Activated CD4-positive, alpha-beta T cell treated with anti-CD3 and anti-CD28 coated beads for 4 hours (primary cell): ENCODE results near the gene PARP12.

Experiments
- DNase-seq, 2 donors: peaks; one replicate each; pipeline ENCODE4 v3.0.0-alpha.2; 2020

PARP12 gene

DNA sequence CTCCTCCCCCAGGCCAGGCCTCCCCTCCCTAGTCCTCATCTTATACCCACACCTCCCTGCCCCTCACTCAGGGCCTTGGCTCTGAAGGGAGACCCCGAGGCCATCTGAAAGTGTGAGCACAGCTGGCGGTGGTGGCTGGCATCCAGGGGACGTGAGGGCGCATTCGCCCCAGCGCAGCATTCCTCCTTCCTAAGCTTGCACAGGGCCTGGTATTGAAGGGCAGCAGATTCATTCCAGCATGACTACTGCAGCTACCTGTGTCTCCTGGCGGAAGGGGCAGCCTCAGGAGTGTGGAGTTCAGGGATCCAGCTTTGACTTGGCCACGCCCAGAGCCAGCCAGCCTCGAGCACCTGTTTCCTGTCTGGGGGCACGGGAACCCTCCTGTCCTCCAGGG is 72.6 kb downstream of the PARP12 start:
- DNase-seq, result no peak

DNA sequence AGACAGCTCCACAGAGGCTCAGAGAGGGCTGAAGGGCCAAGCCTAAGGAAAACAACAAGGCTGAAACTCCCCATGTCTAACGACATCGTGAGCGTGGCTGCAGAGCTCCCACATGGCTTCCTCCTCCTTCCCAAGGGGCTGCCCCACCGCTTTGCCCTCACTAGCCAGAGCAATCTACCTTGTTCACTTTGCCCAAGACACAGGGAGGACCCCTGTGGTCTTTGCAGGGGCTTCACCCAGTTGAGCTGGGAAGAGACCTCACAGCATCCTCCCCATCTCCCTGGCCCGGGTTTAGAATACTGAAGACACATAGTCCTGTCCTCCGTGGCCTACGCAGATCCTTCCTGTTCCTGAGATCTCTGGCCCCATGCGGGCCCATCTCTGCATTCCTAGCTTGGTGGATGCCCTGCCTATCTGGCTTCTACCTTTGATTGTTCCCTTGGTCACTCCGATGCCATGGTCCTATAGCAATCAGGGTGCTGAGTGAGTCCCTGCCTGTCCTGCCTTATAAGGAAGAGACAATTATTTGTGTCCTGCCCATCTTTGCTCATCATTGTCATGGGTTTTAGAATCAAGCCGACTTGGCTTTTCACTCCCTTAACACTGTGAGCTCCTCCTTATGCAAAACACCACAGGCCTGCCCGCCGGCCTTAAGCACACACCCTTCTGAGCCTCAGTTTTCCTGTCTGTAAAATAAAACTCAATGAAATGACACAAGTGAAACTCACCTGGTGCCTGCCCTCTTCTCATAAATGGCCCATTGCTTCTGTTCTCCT is 73.2 kb downstream of the PARP12 start:
- DNase-seq, result no peak

DNA sequence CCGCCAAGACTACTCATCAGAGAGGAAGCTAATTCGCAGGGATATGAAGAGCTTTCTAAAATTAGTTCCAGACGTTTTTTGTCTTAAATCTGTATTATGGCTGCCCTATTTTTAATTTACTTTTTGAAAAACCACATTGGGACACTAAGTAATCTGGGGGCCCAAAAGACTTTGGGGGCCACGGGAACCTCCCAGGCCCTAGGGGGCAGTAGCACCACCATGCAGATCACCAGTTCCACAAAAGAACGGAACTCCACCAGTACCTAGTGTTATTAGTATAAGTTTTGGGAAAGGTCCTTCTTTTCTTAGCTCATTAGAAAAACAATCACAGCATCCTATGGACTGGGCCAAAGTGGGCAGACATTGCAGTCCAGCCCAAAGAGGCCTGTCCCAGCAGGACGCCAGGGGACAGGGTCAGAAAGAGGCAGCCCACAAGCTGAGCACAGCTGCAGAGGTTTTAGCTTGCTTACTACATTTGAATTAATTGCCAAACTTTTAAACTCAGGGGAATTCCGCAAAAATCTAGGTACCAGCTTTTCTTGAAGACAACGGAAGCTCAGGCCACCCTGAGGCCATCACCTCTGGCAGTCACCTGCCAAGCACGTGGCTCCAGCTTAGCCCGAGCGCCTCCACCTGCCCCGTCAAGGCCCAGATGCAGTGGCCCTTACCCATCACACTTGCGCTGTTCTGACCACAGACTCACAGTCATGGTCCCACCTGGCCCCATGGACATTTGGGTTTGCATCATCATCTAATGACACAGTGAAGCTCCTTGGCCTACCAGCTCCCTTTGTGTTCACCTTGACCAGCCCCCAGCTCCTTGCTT is 74.8 kb downstream of the PARP12 start:
- no peak for DNase-seq

DNA sequence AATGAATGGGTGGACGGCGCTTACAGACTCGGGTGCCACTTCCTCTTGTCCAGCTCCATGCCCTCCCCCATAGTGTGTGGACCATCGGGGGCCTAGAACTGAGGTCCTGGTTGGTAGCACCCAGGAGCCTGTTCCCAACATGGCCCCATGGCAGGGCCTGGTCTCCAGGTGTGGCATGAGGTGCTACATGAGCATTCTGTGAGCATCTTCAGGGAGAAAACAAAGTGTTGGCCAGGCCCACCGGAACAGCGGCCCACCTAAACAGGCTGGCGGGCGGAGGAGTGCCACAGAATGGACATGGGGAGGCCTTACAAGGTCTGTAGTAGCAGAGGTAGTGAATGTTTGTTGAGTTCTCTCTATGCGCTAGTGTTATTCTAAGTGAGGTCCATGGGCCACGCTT is 76.9 kb downstream of the PARP12 start:
- no peak for DNase-seq

DNA sequence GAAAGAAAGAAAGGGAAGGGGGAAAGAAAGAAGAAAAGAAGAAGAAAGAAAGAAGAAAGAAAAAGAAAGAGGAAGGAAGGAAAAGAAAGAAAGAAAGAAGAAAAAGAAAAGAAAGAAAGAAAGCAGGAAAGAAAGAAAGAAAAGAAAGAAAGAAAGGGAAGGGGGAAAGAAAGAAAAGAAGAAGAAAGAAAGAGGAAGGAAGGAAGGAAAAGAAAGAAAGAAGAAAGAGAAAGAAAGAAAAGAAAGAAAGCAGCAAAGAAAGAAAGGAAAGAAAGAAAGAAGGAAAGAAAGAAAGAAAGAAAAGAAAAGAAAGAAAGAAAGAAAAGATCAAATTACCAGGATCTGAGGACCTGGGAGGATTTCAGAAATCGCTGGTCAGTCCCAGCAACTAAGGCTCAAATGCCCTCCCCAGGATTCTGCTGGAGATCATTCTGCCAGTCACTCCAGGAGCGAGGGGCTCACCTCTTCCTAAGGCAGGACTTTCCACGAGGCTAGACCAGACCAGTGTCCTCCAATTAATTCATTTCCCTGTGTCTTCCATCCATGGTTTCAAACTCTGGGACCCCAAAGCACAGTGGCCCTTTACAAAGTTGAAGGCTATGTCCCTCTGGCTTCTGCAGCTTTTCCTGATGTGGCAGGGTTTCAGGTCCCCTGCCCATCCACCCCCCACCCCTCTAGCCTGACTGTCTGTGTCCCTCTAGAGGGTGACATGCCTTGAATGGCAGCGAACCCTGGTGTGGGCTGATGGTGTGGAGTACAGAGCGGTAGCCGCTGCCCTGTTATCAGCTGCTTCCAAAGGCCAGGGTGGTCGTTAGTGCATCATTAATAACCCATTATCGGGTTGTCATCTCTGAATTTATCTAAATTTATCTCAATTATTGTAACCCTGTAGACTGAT is 77.9 kb downstream of the PARP12 start:
- DNase-seq, result no peak

GRCh38 chr7:139982927-139983920 is 79.5 kb downstream of the PARP12 start:
- no peak for DNase-seq

- DNase-seq, result no peak
These were observed 81.2 kb downstream of the PARP12 start for GRCh38 chr7:139981511-139981895.

DNA sequence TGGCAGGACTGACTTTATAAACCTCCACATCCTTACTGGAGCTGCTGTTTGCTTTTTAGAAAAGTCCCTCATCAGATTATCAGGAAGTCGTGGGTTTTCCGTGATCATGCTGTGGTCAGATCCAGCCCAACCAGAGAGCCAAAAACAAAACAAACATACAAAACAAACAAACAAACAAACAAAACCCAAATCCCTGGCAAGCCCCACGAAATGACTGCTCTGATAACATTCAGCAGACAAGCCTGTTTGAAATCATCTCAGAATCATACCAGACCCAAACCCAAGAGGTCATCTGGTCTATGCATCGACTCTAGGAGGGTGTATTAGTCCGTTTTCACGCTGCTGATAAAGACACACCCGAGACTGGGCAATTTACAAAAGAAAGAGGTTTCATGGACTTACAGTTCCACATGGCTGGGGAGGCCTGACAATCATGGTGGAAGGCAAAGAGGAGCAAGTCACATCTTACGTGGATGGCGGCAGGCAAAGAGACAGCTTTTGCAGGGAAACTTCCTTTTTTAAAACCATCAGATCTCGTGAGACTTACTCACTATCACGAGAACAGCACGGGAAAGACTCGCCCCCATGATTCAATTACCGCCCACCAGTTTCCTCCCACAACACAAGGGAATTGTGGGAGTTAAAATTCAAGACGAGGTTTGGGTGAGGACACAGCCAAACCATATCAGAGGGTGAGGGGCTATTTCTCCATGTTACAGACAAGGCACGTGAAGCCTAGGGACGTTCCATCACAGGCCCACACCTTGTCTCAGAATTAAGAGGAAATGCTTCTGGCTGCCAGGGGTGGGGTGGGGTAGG is 85.7 kb downstream of the PARP12 start:
- DNase-seq, result peak in 1 of 2 donors; percentile 6

DNA sequence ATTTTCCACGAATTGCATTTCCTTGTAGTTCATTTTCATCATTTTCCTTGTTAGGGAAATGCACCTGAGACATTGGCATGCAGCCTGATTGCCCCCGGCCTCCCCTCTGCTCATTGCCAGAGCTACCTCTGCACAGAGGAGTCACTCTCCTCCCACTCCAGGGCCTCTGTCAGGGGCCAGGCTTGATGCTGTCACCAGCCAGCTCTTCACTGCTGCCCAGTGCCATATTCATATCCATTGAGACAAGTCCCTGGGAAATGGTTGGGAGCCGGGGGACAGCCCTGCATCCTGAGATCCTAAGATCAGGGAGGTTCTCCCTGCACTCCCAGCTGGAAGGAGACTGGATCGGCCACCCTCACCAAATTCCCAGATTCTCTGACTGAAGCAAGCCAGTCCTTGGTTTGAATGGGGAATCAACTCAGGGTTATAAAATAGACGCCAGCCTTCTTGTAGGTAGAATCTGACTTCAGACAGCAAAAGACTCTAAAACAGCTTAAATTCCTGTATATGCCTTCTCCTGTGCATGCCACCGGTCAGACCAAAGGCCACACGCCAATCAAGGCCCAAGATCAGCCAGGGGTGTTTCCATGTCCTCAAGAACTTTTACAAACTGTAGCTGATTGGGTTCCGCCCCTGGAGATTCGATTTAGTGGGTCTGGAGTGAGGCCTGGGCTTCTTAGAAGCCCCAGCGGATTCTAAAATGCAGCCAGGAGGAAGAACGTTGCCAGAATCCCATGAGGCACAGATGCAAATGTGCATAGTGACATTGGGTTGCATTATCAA is 86.5 kb downstream of the PARP12 start:
- no peak for DNase-seq

DNA sequence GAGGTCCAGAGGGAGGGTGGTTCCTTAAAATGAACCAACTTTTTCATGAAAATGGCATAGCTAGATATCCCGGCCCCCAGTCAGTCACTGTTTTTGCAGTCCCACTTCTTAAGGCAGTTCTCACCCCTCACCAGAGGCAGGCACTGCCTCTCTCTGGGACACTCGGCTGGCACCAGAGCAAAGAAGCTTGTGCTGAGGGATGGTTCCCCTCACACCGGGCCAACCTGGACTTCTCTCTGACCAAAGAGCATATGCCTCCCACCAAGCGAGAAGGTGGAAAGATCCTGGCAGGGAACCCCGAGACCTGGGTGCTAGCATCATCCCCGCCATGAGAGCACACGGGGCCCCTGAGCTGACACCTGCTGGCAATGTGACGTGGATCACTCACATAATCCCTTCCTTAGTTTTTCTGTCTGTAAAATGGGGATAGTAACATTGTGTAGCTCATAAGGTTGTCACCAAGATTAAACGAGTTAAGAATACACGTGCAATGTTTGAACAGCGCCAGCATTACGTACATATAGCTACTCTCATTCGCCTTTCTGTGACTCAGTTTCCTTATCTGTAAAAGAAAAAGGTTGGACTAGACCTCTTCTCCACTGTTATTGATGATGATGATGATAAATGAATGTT is 88.5 kb downstream of the PARP12 start:
- DNase-seq, result no peak
